OCI-LY1 (cell line): Measurements from ENCODE around the gene CCDC127.

Experiments used
- H2AFZ ChIP-seq: fragments of 200-600 bp; sonication (generic), shearing (Covaris generic); 2 replicates; pipeline ENCODE4 v1.6.0; 2014; ENCODE audit warnings: antibody characterized with exemption, mild to moderate bottlenecking, low read length
- H3F3A ChIP-seq: fragments of 200-600 bp; sonication (generic), shearing (Covaris generic); 2 replicates; pipeline ENCODE4 v1.6.0; 2014; ENCODE audit warnings: mild to moderate bottlenecking, antibody characterized with exemption, low read length, moderate library complexity; ENCODE audit not compliant: insufficient read depth
- H3K27ac ChIP-seq: fragments of 200-600 bp; sonication (generic); 2 replicates; pipeline ENCODE4 v1.5.1; 2014; ENCODE audit warnings: low read length, mixed run types, mild to moderate bottlenecking, low read depth; ENCODE audit not compliant: poor library complexity, severe bottlenecking
- H3K27me3 ChIP-seq: fragments of 200-600 bp; sonication (generic); 2 replicates; pipeline ENCODE4 v1.6.0; 2014; ENCODE audit warnings: antibody characterized with exemption, mild to moderate bottlenecking, low read length, moderate library complexity; ENCODE audit not compliant: insufficient read depth
- H3K36me3 ChIP-seq: fragments of 200-600 bp; sonication (generic); 2 replicates; pipeline ENCODE4 v1.6.1; 2014; ENCODE audit warnings: mild to moderate bottlenecking, antibody characterized with exemption, low read length, moderate library complexity, mixed read lengths; ENCODE audit not compliant: insufficient read depth
- H3K4me1 ChIP-seq: fragments of 200-600 bp; sonication (generic); 2 replicates; pipeline ENCODE4 v1.5.1; 2014; ENCODE audit warnings: mild to moderate bottlenecking, low read length, moderate library complexity; ENCODE audit not compliant: insufficient read depth, severe bottlenecking
- H3K4me2 ChIP-seq: fragments of 200-600 bp; sonication (generic), shearing (Covaris generic); 2 replicates; pipeline ENCODE4 v1.6.1; 2014; ENCODE audit warnings: low read length
- H3K4me3 ChIP-seq: fragments of 200-600 bp; sonication (generic); 2 replicates; pipeline ENCODE4 v1.5.1; 2014; ENCODE audit warnings: low read length, low read depth, mild to moderate bottlenecking, mixed read lengths; ENCODE audit not compliant: poor library complexity, severe bottlenecking
- H3K79me2 ChIP-seq: fragments of 200-600 bp; shearing (Covaris generic); 2 replicates; pipeline ENCODE4 v1.6.1; 2016; ENCODE audit warnings: mixed run types, low read length, mixed read lengths; ENCODE audit not compliant: insufficient read depth
- H3K9ac ChIP-seq: fragments of 200-600 bp; sonication (generic), shearing (Covaris generic); 2 replicates; pipeline ENCODE4 v1.6.1; 2014; ENCODE audit warnings: mild to moderate bottlenecking, low read length, mixed read lengths
- H3K9me2 ChIP-seq: fragments of 200-600 bp; sonication (generic), shearing (Covaris generic); 2 replicates; pipeline ENCODE4 v1.6.1; 2014; ENCODE audit warnings: low read depth, mild to moderate bottlenecking, low read length, mixed read lengths
- H3K9me3 ChIP-seq: fragments of 200-600 bp; shearing (Covaris generic); 2 replicates; pipeline ENCODE4 v1.6.1; 2014; ENCODE audit warnings: low read length, mixed read lengths
- H4K20me1 ChIP-seq: fragments of 200-600 bp; sonication (generic), shearing (Covaris generic); 2 replicates; pipeline ENCODE4 v1.6.0; 2016; ENCODE audit warnings: mild to moderate bottlenecking, low read length; ENCODE audit not compliant: insufficient read depth
- CTCF ChIP-seq: fragments of 200-600 bp; sonication (generic), shearing (Covaris generic); IDR thresholded peaks from 2 replicates; pipeline ENCODE4 v1.5.1; 2017; ENCODE audit warnings: mild to moderate bottlenecking, antibody characterized with exemption, low read length, moderate library complexity, mixed read lengths
- EZH2 ChIP-seq: fragments of 200-600 bp; sonication (generic), shearing (Covaris generic); IDR thresholded peaks from 2 replicates; pipeline ENCODE4 v1.8.0; 2017; ENCODE audit warnings: borderline replicate concordance, mixed run types, mild to moderate bottlenecking, antibody characterized with exemption, low read length, moderate library complexity, mixed read lengths

Gene CCDC127

GRCh38 chr5:191949-192690, 25.8 kb downstream of the CCDC127 start:
- H3K36me3 ChIP-seq, result no peaks in the 10 kb centered on the region
- H3K4me2 ChIP-seq, result peak overlapping the region; percentile 44
- H4K20me1 ChIP-seq, result no peaks in the 10 kb centered on the region
- H3K9ac ChIP-seq, result no peak overlapping the region; the same call in 1 of the 2 replicates
- H3K27me3 ChIP-seq, result no peaks in the 10 kb centered on the region
- TF ChIP-seq EZH2 (no peak), CTCF (no peak)
- peaks cover 62% of the 10 kb centered on the region for H3K4me1 ChIP-seq
- H2AFZ ChIP-seq, result no peak overlapping the region
- no peaks in the 10 kb centered on the region for H3K9me3 ChIP-seq
- H3K4me3 ChIP-seq, result peak overlapping the region; percentile 28
- H3K27ac ChIP-seq, result no peak overlapping the region
- no peaks in the 10 kb centered on the region for H3F3A ChIP-seq
- H3K9me2 ChIP-seq, result no peaks in the 10 kb centered on the region
- no peaks in the 10 kb centered on the region for H3K79me2 ChIP-seq

- Histone ChIP-seq H3K4me1 (peaks cover 62% of the 10 kb centered on the region), H3K27ac (peak within 1 kb of the TSS; percentile 79), H2AFZ (no peak within 1 kb of the TSS)
Measured at GRCh38 chr5:191036-191948, 26.7 kb downstream of the CCDC127 start, which contains the start of gene LRRC14B. LRRC14B (plus strand) TSS chr5:191495; CDS start chr5:191539, 44 bp downstream.

More at GRCh38 chr5:191036-191948, 26.7 kb downstream of the CCDC127 start, which contains the start of gene LRRC14B:
- Histone ChIP-seq H3K79me2 (no peaks in the 10 kb centered on the region), H3K4me2 (peak within 1 kb of the TSS; percentile 44), H3K27me3 (no peaks in the 10 kb centered on the region), H3K36me3 (no peaks in the 10 kb centered on the region), H3K9me2 (no peaks in the 10 kb centered on the region), H3K9ac (peak within 1 kb of the TSS; percentile 51), H3F3A (no peaks in the 10 kb centered on the region), H4K20me1 (no peaks in the 10 kb centered on the region), H3K4me3 (peak within 1 kb of the TSS; percentile 28), H3K9me3 (no peaks in the 10 kb centered on the region)
- TF ChIP-seq CTCF (no peak), EZH2 (no peak)
